ENCODE measurements around the gene SLC18A2. TPM values are rescaled to one million over a fixed set of nuclear protein-coding genes. Genes with fewer than 3 reads are reported as not detected.

Gene SLC18A2
- total and polyA plus RNA-seq, 2 of the 8 experiments (the other 6 are each of a cell fraction or from before 2014, with no cell fraction given) = 6.5 to 7.0 TPM

GRCh38 chr10:117254338-117254737 is 13.4 kb downstream of the SLC18A2 start:
- no peak overlapping the region for H2BK5ac ChIP-seq (ENCODE audit: low read depth, low read length)
- H3K23ac ChIP-seq (ENCODE audit: insufficient read length) = no peak overlapping the region
- no peak overlapping the region for H2BK20ac ChIP-seq (ENCODE audit: low read length)
- H3K27me3 ChIP-seq (replicated peaks in 1 of 4; ENCODE audit: control insufficient read depth in 3 of 4, extremely low read depth in 1 of 4, insufficient read depth in 3 of 4, low read length in 3 of 4) = no peaks in the 10 kb centered on the region
- no peak for TF ChIP-seq TBP (IDR thresholded peaks at IDR 0.05; ENCODE audit: low read depth, low read length)
- TF ChIP-seq KDM4A (IDR thresholded peaks at IDR 0.05; ENCODE audit: low read depth, low read length, severe bottlenecking) = no peak
- TF ChIP-seq RBBP5 (IDR thresholded peaks at IDR 0.05; ENCODE audit: borderline replicate concordance, low read depth, low read length) = no peak
- no peak for TF ChIP-seq SIN3A (conservative IDR thresholded peaks at IDR 0.05 in 1 of 2, IDR thresholded peaks at IDR 0.05 in 1 of 2; ENCODE audit: low read depth in 1 of 2, low read length in 2 of 2)
- no peak for TF ChIP-seq EP300 (IDR thresholded peaks at IDR 0.05; ENCODE audit: borderline replicate concordance in 1 of 2, low read depth in 2 of 2, low read length in 2 of 2)
- TF ChIP-seq SAP30 (IDR thresholded peaks at IDR 0.05; ENCODE audit: insufficient read depth, insufficient replicate concordance, low read length) = no peak
- TF ChIP-seq YY1 (IDR thresholded peaks at IDR 0.05; ENCODE audit: low read depth, low read length) = no peak
- TF ChIP-seq SIRT6 (IDR thresholded peaks at IDR 0.05; ENCODE audit: low read length) = no peak
- TF ChIP-seq JUND (IDR thresholded peaks at IDR 0.05; ENCODE audit: low read length) = no peak
- TF ChIP-seq TCF12 (IDR thresholded peaks at IDR 0.05; ENCODE audit: low read depth, low read length) = no peak
- no peak for TF ChIP-seq GABPA (IDR thresholded peaks at IDR 0.05; ENCODE audit: borderline replicate concordance, insufficient read depth, low read length)
- H4K8ac ChIP-seq (ENCODE audit: extremely low read depth, insufficient read depth, low read length) = no peak overlapping the region
- H2AFZ ChIP-seq (ENCODE audit: low read length) = no peak overlapping the region
- H4K20me1 ChIP-seq (replicated peaks in 1 of 2; ENCODE audit: control insufficient read depth in 1 of 2, insufficient read depth in 2 of 2, low read length in 2 of 2) = no peaks in the 10 kb centered on the region
- no peak overlapping the region for H3K4ac ChIP-seq (replicated peaks; ENCODE audit: insufficient read length, low read depth, low read length)
- H3K27ac ChIP-seq (ENCODE audit: low read depth, low read length) = no peak overlapping the region
- FAIRE-seq = no peak
- DNase-seq (ENCODE audit: low read depth in 1 of 2, low spot score in 2 of 2) = no peak
- no peak overlapping the region for H3K4me2 ChIP-seq (ENCODE audit: insufficient read depth in 1 of 2, low read depth in 2 of 2, low read length in 2 of 2)
- no peak overlapping the region for H3K18ac ChIP-seq (ENCODE audit: extremely low read depth, low read length)
- H2BK15ac ChIP-seq (ENCODE audit: low read length) = no peak overlapping the region
- no peaks in the 10 kb centered on the region for H3K79me1 ChIP-seq (ENCODE audit: low read depth, low read length)
- 71% methylated on average over 8 of the region's 9 CpGs; no CpG with 5 or more reads in 1 of the 2 experiments for WGBS, 2 experiments (ENCODE audit: extremely low coverage in 1 of 2, insufficient coverage in 1 of 2, insufficient read length in 1 of 2, insufficient replicate concordance in 2 of 2, low coverage in 1 of 2, low lambda C conversion rate in 2 of 2, missing lambda C conversion rate in 1 of 2)
- H4K91ac ChIP-seq (replicated peaks; ENCODE audit: insufficient read length, low read length) = no peak overlapping the region
- no peaks in the 10 kb centered on the region for H3K9me3 ChIP-seq (ENCODE audit: insufficient read depth in 2 of 2, low read depth in 1 of 2, low read length in 1 of 2)
- H4K5ac ChIP-seq (ENCODE audit: insufficient read length, low read depth, low read length) = no peak overlapping the region
- no peak overlapping the region for H3K56ac ChIP-seq (replicated peaks; ENCODE audit: insufficient read length, low read depth, low read length)
- H3K14ac ChIP-seq (ENCODE audit: insufficient read length) = no peak overlapping the region
- no peaks in the 10 kb centered on the region for H3K79me2 ChIP-seq (ENCODE audit: control insufficient read depth in 1 of 2, insufficient read depth in 2 of 2, low read length in 2 of 2)
- peaks cover 0 to 10% (median 2%) of the 10 kb centered on the region in 4 experiments; a peak in 4 of 7 replicates for H3K4me1 ChIP-seq (replicated peaks in 1 of 4; ENCODE audit: control insufficient read depth in 3 of 4, insufficient read depth in 4 of 4, low read length in 3 of 4)
- no peak overlapping the region for H2BK120ac ChIP-seq (replicated peaks; ENCODE audit: low read depth, low read length)
- no peak overlapping the region for H2AK5ac ChIP-seq (ENCODE audit: low read depth, low read length)
- POLR2A ChIA-PET (ENCODE audit: partially characterized antibody) = no interaction called here
- H3K9ac ChIP-seq (replicated peaks in 1 of 4; ENCODE audit: extremely low read depth in 1 of 4, low read depth in 3 of 4, low read length in 3 of 4) = no peak overlapping the region
- no peak overlapping the region for H3K4me3 ChIP-seq (ENCODE audit: extremely low read depth in 1 of 4, insufficient read depth in 2 of 4, low read depth in 3 of 4, low read length in 4 of 4)
- H3K23me2 ChIP-seq (ENCODE audit: low read depth, low read length) = no peaks in the 10 kb centered on the region
- CTCF ChIA-PET (ENCODE audit: partially characterized antibody) = interaction anchor here (0.5 to 1.3 kb wide), 3 partner anchors 28 to 64 kb away, joined by 3 to 4 read pairs (median 3); no protein-coding TSS in a partner anchor
- H2BK12ac ChIP-seq (ENCODE audit: low read depth, low read length) = no peak overlapping the region
- no peaks in the 10 kb centered on the region for H3K36me3 ChIP-seq (ENCODE audit: control insufficient read depth in 2 of 4, insufficient read depth in 4 of 4, low read length in 3 of 4)
